Measurements from ENCODE around the gene MIR17HG.
"Not testable (repeated sequence)": the region's sequence is repeated elsewhere in the genome, so short reads cannot be mapped to it uniquely, and the experiment has no call there.

The MIR17HG gene

GRCh38 chr13:91312324-91312723 is 35.2 kb upstream of the MIR17HG start:
- FAIRE-seq (peak; percentile 48), DNase-seq (ENCODE audit: insufficient read length, low spot score) (no peak)
- TF ChIP-seq POLR2AphosphoS5 (IDR thresholded peaks at IDR 0.05; ENCODE audit: low read depth, low read length), result no peak
- no peak for TF ChIP-seq POU2F2 (IDR thresholded peaks at IDR 0.05; ENCODE audit: low read depth, low read length)
- peak; percentile 28; the same call in 1 of the 2 replicates for TF ChIP-seq SPI1 (IDR thresholded peaks at IDR 0.05; ENCODE audit: low read depth, low read length)
- no peak for TF ChIP-seq TAF1 (IDR thresholded peaks at IDR 0.05; ENCODE audit: low read depth, low read length)

DNA sequence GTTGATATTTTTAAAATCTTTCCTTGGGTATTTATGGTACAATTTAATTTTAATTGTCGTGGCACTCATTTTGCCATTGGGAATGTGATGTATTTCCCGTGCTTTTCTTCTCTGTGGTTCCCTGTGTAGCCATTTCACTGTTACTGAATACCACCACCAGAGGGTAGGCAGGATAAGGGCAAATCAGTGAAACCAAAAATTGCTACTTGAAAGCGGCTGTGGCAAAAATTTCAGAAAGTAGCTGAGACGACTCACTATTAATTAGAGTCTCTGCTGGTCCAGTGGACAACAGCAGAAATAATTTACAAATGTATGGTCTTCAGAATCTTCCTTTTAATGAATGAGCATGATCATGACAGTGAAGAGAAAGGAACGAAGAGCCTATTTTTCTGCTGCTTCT is 34.4 kb upstream of the MIR17HG start:
- peak; percentile 82 for FAIRE-seq
- no peak for DNase-seq (ENCODE audit: insufficient read length, low spot score)
- TF ChIP-seq PAX5 (IDR thresholded peaks at IDR 0.05; ENCODE audit: insufficient read depth, low read length, severe bottlenecking), result no peak
- TF ChIP-seq SPI1 (IDR thresholded peaks at IDR 0.05; ENCODE audit: low read depth, low read length), result no peak
- no peak for TF ChIP-seq POLR2A (IDR thresholded peaks at IDR 0.05; ENCODE audit: low read depth, low read length)
- TF ChIP-seq TAF1 (IDR thresholded peaks at IDR 0.05; ENCODE audit: low read depth, low read length), result no peak
- no peak for TF ChIP-seq POLR2AphosphoS5 (IDR thresholded peaks at IDR 0.05; ENCODE audit: low read depth, low read length)
- no peak for TF ChIP-seq POU2F2 (IDR thresholded peaks at IDR 0.05; ENCODE audit: low read depth, low read length)

GRCh38 chr13:91313581-91313980 is 33.9 kb upstream of the MIR17HG start:
- no peak for DNase-seq (ENCODE audit: insufficient read length, low spot score)
- TF ChIP-seq TAF1 (IDR thresholded peaks at IDR 0.05; ENCODE audit: low read depth, low read length), result no peak
- TF ChIP-seq PAX5 (IDR thresholded peaks at IDR 0.05; ENCODE audit: insufficient read depth, low read length, severe bottlenecking), result no peak
- no peak for TF ChIP-seq POLR2A (IDR thresholded peaks at IDR 0.05; ENCODE audit: low read depth, low read length)
- TF ChIP-seq SPI1 (IDR thresholded peaks at IDR 0.05; ENCODE audit: low read depth, low read length), result no peak
- TF ChIP-seq POU2F2 (IDR thresholded peaks at IDR 0.05; ENCODE audit: low read depth, low read length), result no peak
- no peak for TF ChIP-seq POLR2AphosphoS5 (IDR thresholded peaks at IDR 0.05; ENCODE audit: low read depth, low read length)
- no peak for FAIRE-seq

- TF ChIP-seq POU2F2 (IDR thresholded peaks at IDR 0.05; ENCODE audit: low read depth, low read length) (no peak), SPI1 (IDR thresholded peaks at IDR 0.05; ENCODE audit: low read depth, low read length) (no peak), POLR2AphosphoS5 (IDR thresholded peaks at IDR 0.05; ENCODE audit: low read depth, low read length) (no peak), POLR2A (IDR thresholded peaks at IDR 0.05; ENCODE audit: low read depth, low read length) (no peak), PAX5 (IDR thresholded peaks at IDR 0.05; ENCODE audit: insufficient read depth, low read length, severe bottlenecking) (no peak), TAF1 (IDR thresholded peaks at IDR 0.05; ENCODE audit: low read depth, low read length) (no peak)
- FAIRE-seq, result no peak
- no peak for DNase-seq (ENCODE audit: insufficient read length, low spot score)
Measured at GRCh38 chr13:91314888-91315287, 32.6 kb upstream of the MIR17HG start.

- peak; percentile 13 for FAIRE-seq
- DNase-seq (ENCODE audit: insufficient read length, low spot score), result no peak
- TF ChIP-seq POLR2AphosphoS5 (IDR thresholded peaks at IDR 0.05; ENCODE audit: low read depth, low read length), result no peak
Measured at GRCh38 chr13:91318886-91319285, 28.6 kb upstream of the MIR17HG start.

DNA sequence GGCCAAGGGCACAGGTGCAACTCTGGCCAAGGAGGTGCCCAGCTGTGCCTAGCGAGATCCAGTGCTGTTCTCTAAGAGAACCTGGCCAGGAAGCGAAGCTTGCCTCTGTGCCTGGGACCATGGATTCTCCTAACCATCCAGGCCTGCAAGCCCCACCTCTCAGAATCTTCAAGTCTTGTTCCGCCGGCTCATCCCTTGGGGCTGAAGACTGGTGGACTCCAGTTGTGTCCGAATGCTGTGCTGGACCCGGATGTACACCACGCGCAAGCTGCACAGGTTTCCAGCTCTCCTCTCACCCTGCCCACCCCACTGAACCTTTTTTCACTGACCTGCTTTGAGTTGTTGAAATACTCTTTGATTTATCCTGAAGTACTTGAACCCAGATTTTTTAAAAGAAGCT is 27.5 kb upstream of the MIR17HG start:
- no peak for FAIRE-seq
- DNase-seq (ENCODE audit: insufficient read length, low spot score), result no peak
- TF ChIP-seq TAF1 (IDR thresholded peaks at IDR 0.05; ENCODE audit: low read depth, low read length) (no peak), POU2F2 (IDR thresholded peaks at IDR 0.05; ENCODE audit: low read depth, low read length) (no peak), SPI1 (IDR thresholded peaks at IDR 0.05; ENCODE audit: low read depth, low read length) (no peak), POLR2AphosphoS5 (IDR thresholded peaks at IDR 0.05; ENCODE audit: low read depth, low read length) (no peak), POLR2A (IDR thresholded peaks at IDR 0.05; ENCODE audit: low read depth, low read length) (no peak), PAX5 (IDR thresholded peaks at IDR 0.05; ENCODE audit: insufficient read depth, low read length, severe bottlenecking) (no peak)

DNA sequence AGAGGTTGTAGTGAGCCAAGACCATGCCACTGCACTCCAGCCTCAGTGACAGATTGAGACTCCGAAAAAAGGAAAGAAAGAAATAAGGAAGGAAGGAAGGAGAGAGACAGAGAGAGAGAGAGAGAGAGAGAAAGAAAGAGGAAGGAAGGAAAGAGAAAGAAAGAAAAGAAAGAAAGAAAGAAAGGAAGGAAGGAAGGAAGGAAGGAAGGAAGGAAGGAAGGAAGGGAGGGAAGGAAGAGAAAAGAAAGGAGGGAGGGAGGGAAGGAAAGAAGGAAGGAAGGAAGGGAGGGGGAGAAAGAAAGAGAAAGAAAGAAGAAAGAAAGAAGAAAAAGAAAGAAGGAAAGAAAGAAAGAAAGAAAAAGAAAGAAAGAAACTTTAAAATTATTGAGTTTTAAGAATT is 26.5 kb upstream of the MIR17HG start:
- not testable (repeated sequence) for FAIRE-seq; DNase-seq (ENCODE audit: insufficient read length, low spot score)

GRCh38 chr13:91323349-91323748 is 24.1 kb upstream of the MIR17HG start:
- FAIRE-seq (no peak), DNase-seq (ENCODE audit: insufficient read length, low spot score) (no peak)
- TF ChIP-seq POLR2A (IDR thresholded peaks at IDR 0.05; ENCODE audit: low read depth, low read length), result no peak
- TF ChIP-seq TAF1 (IDR thresholded peaks at IDR 0.05; ENCODE audit: low read depth, low read length), result no peak
- no peak for TF ChIP-seq SPI1 (IDR thresholded peaks at IDR 0.05; ENCODE audit: low read depth, low read length)
- no peak for TF ChIP-seq POLR2AphosphoS5 (IDR thresholded peaks at IDR 0.05; ENCODE audit: low read depth, low read length)
- no peak for TF ChIP-seq POU2F2 (IDR thresholded peaks at IDR 0.05; ENCODE audit: low read depth, low read length)
- TF ChIP-seq PAX5 (IDR thresholded peaks at IDR 0.05; ENCODE audit: insufficient read depth, low read length, severe bottlenecking), result no peak

DNA sequence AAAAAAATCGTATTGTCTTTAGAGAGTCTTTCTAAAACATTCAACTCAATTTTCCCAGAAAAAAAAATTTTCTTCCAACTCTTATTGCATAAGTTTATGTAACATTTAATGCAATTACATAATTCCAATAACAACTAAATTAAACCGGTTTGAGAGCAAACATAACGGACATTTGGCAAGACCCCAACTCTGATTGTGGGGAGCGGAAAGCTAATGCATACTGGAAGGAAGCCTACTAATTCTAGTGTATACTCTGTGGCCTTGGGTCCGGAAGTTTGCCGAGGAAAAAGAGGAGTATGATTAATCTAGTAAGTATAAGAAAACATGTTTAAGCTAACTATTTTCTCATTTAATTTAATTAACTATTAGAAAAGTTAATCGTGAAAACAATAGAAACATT is 21.3 kb upstream of the MIR17HG start:
- no peak for DNase-seq (ENCODE audit: insufficient read length, low spot score)
- no peak for FAIRE-seq
- TF ChIP-seq POLR2A (IDR thresholded peaks at IDR 0.05; ENCODE audit: low read depth, low read length) (no peak), SPI1 (IDR thresholded peaks at IDR 0.05; ENCODE audit: low read depth, low read length) (no peak), POLR2AphosphoS5 (IDR thresholded peaks at IDR 0.05; ENCODE audit: low read depth, low read length) (no peak), PAX5 (IDR thresholded peaks at IDR 0.05; ENCODE audit: insufficient read depth, low read length, severe bottlenecking) (no peak), TAF1 (IDR thresholded peaks at IDR 0.05; ENCODE audit: low read depth, low read length) (no peak), POU2F2 (IDR thresholded peaks at IDR 0.05; ENCODE audit: low read depth, low read length) (no peak)

- FAIRE-seq, result no peak
- TF ChIP-seq PAX5 (IDR thresholded peaks at IDR 0.05; ENCODE audit: insufficient read depth, low read length, severe bottlenecking) (no peak), TAF1 (IDR thresholded peaks at IDR 0.05; ENCODE audit: low read depth, low read length) (no peak), POLR2AphosphoS5 (IDR thresholded peaks at IDR 0.05; ENCODE audit: low read depth, low read length) (no peak), POLR2A (IDR thresholded peaks at IDR 0.05; ENCODE audit: low read depth, low read length) (no peak), POU2F2 (IDR thresholded peaks at IDR 0.05; ENCODE audit: low read depth, low read length) (no peak), SPI1 (IDR thresholded peaks at IDR 0.05; ENCODE audit: low read depth, low read length) (no peak)
Measured at GRCh38 chr13:91328726-91329125, 18.8 kb upstream of the MIR17HG start.

DNA sequence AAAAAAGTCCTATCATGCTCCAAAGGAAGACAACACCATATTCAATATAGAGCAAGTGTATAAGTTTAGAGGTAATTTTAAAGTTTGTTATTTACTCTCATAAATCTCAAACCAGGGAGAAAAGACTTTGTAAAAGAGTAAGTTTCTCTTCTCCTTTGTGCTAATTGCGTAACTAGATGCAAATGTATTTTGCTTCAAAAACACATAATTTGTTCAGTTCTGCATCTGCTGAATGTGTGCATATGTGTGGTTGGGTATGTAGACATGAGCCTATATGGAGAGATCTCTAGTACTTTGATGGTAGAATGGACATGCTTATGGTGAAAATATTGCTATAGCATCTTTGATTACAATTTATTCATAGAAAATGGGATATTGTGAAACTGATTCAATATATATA is 17.8 kb upstream of the MIR17HG start:
- no peak for DNase-seq (ENCODE audit: insufficient read length, low spot score)
- FAIRE-seq, result peak; percentile 9
- TF ChIP-seq SPI1 (IDR thresholded peaks at IDR 0.05; ENCODE audit: low read depth, low read length), result 0 out of 2 replicates have a peak, but pooled peaks have one; percentile 18
- no peak for TF ChIP-seq TAF1 (IDR thresholded peaks at IDR 0.05; ENCODE audit: low read depth, low read length)

More at GRCh38 chr13:91328726-91329125, 18.8 kb upstream of the MIR17HG start:
- DNase-seq (ENCODE audit: insufficient read length, low spot score), result no peak
